ENCODE results near the gene CCDC169.

CCDC169 gene

GRCh38 chr13:36242761-36243160 is 54.9 kb downstream of the CCDC169 start:
- DNase-seq, result no peak

GRCh38 chr13:36231236-36231635 is 66.4 kb downstream of the CCDC169 start:
- no peak for DNase-seq

DNA sequence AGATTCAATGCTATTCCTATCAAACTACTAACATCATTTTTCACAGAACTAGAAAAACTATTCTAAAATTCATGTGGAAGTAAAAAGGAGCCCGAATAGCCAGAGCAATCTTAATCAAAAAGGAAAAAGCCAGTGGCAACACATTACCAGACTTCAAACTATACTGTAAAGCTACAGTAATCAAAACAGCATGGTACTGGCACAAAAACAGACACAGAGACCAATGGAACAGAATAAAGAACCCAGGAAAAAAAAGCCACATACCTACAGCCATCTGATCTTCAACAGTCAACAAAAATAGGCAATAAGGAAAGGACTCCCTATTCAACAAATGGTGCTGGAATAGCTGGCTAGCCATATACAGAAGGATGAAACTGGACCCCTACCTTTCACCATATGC is 72.9 kb downstream of the CCDC169 start:
- DNase-seq, result no peak

GRCh38 chr13:36219883-36220282 is 77.7 kb downstream of the CCDC169 start:
- DNase-seq, result no peak

- DNase-seq, result no peak
These were observed 80.2 kb downstream of the CCDC169 start for GRCh38 chr13:36217456-36217855.

GRCh38 chr13:36214163-36214921 is 83.3 kb downstream of the CCDC169 start, which contains the start of gene SOHLH2:
Gene SOHLH2, minus strand, starts transcription at chr13:36214556. Its CDS starts 30 bp downstream, at chr13:36214526.
- no peak for DNase-seq

DNA sequence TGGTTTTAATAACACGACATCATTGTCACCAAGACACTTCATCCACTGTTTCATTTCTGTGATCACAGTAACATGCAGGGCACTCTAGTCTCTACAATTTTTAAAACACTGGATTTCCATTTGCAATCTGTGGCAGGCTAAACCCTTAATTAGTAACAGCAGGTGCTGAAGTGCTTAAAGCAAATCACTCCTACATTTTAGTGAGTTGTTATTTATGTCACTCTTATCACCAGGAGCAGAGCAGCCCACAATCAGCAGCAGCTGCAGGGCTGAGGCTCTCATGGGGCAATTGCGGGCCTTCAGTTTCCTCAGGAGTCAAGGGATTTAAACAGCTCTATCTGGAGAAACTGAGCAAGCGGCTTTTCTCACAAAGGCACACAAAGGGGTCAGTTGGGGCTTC is 84.8 kb downstream of the CCDC169 start:
- no peak for DNase-seq

DNA sequence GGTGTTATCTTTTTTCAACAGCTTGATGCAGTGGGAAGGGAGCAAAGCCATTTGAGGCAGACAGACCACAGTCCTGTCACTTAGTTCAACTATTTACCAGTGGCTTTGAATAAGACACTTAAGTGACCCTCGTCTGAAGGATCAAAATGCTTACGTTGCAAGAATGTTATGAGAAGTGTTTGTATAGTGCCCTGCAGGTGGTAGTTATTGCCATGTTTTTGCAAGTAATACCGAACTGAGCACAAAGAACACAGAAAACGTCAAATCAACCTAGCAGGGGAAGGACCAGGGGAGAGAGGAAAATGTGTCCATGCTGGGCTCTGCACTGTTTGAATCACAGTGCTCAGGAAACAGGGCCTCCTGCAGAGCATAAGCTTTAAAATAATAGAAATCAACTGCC is 86.0 kb downstream of the CCDC169 start:
- DNase-seq, result no peak

DNA sequence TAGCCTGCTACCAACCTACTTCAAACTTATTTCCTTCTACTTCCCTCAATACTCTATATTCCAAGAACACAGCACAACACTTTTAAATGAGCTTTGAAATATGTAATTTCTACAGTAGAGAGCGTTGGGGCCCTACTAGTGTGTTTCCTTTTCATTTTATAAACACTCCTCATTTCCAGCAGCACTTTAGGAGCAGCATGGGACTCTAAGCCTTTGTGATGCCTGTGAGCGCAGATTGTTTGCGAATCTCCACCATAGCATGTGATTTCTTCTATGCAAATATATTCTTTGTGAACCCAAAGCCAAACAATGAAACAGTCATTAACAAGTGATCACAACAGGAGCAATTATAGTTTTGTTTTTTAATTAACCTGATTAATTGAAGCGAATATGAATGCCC is 86.9 kb downstream of the CCDC169 start:
- DNase-seq, result no peak

DNA sequence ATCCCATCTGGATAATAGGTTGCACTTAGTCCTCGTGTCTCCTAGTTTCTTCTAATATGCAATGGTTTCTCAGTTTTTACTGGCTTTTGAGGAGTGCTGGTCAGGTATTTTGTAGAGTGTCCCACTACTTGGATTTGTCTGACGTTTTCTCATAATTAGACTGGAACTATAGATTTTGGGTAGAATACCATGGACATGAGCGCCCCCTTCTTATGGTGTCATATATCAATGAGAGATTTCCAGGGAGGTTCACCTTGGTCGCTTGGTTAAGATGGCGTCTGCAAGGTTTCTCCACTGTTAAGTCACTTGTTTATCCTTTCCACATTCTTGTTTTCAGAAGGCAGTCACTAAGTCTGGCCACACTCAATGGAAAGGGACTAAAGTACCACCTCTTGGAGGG is 89.9 kb downstream of the CCDC169 start:
- DNase-seq, result no peak

DNA sequence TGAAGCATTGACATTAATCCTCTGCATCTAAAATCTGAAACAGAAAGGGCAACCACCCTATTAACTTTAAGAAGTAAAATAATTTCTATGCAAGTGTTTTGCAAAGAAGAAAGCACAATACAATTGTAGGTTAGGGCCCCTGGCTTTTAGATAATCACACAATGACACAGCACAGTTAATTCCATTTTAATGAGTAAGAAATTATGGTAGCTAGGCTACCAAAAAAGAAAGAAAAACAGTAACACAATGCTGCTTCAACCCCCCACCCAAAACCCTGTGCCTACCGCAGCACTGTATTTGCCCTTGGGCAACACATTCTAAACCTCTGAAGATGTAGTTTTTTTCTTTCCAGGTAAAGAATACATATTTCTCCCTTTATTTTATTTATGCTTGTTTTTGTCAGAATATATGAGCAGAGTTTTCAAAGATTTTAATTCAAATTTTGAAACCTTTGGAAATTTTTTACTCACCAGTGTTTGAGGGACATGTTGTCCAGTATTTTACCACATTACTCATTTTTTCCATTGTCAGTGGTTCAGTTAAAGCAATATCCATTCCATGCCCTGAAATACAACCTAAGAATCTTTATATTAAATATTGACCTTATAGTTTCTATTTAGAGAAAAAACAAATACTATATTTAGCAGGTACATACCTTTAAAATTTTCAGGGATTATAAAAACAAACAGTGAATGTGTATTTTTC is 104.3 kb downstream of the CCDC169 start:
- DNase-seq, result no peak

DNA sequence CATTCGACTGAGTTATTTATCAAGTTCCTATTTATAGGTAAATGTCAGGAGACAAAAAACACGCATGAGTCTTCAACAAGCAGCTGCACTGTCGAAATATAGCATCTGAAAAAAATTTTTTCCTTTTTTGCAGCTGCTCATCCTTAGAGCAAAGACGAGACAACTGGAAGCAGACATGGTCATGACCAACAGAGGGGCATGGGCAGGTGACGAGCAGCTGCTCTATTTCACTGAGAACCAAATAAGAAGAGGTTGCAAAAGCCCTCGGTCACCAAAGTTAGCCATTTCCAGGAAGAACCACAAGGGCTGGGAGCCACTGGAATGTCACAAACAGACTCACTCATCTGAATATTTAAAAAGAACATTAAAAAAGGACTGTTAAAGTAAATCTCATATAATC is 105.4 kb downstream of the CCDC169 start:
- no peak for DNase-seq

DNA sequence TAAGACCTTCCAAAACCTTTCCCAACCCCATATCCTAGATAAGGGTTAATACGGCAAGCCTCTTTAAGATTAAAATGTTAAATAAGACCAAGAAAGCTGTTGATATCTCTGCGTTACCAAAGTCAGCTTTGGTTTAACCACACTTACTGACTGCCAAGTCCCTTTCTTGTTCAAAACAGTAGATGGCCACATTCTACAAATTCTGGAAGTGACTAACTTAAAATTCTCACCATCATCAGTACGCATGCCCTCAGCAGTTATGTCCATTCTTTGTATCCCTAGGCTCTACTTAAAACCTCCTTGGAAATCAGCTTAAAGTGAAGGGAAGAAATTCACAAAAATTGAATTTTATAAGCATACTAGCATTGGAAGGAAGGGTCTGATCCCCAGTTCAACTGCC is 106.8 kb downstream of the CCDC169 start:
- no peak for DNase-seq

DNA sequence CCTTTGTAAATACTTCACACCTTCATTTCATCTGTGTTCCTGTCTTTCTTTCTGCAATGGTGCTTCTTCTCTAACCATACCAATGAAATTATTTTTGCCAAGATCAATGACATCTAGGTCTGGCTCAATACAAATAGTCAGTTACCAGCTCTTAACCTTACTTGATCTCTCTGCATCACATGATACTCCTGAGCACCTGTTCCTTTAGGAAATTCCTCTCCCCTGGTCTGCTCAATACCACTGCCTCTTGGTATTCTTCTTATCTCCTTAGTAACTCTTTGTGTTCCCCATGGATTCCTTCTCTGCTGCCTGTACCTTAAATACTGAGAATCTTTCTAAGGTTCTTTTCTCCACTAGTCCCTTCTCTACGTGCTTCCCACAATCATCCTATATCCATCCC is 109.2 kb downstream of the CCDC169 start:
- no peak for DNase-seq

DNA sequence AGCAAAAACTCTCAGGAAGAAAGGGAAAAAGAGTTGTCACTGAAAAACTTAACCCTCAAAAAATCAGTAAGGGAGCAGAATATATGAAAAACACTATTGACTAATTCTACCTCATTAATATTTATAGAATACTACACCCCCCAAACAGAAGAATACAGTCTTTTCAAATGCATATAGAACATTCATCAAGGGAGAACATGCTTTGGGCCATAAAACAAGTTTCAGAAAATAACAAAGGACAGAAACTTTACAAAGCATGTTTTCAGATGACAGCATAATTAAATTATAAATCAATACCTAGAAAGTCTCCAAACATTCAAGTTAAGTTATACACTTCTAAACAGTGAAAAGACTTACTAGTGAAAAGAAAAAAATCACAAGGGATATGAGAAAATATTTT is 113.7 kb downstream of the CCDC169 start:
- no peak for DNase-seq
